OCI-LY1 (cell line): ENCODE results near the gene INPP5A.

Experiments
- EZH2 ChIP-seq: fragments of 200-600 bp; sonication (generic), shearing (Covaris generic); IDR thresholded peaks from 2 replicates; pipeline ENCODE4 v1.8.0; 2017; ENCODE audit warnings: borderline replicate concordance, mixed run types, mild to moderate bottlenecking, antibody characterized with exemption, low read length, moderate library complexity, mixed read lengths
- TF ChIP-seq, protein P1 (sequence below): fragments of 200-600 bp; sonication (generic), shearing (Covaris generic); IDR thresholded peaks from 2 replicates; pipeline ENCODE4 v1.5.1; 2017; ENCODE audit warnings: mild to moderate bottlenecking, antibody characterized with exemption, low read length, moderate library complexity, mixed read lengths

DNA sequence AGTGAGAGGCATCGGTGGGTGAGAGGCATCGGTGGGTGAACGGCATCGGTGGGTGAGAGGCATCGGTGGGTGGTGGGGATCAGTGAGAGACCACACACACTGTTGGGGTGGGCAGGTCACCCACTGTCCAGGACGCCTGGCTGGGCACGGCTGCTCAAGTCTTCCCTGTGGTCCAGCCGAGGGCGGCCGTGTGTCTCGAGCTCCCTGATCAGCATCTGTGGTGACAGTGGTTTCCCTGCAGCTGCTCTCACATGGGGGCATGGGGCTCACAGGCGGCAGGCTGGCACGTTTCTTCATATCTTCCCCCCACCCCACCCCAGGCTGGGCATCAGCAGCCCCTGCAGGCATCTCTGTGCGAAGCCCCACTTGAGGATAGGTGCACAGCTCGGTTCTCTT, 170.2 kb downstream of the INPP5A start:
- TF ChIP-seq, protein P1, sequence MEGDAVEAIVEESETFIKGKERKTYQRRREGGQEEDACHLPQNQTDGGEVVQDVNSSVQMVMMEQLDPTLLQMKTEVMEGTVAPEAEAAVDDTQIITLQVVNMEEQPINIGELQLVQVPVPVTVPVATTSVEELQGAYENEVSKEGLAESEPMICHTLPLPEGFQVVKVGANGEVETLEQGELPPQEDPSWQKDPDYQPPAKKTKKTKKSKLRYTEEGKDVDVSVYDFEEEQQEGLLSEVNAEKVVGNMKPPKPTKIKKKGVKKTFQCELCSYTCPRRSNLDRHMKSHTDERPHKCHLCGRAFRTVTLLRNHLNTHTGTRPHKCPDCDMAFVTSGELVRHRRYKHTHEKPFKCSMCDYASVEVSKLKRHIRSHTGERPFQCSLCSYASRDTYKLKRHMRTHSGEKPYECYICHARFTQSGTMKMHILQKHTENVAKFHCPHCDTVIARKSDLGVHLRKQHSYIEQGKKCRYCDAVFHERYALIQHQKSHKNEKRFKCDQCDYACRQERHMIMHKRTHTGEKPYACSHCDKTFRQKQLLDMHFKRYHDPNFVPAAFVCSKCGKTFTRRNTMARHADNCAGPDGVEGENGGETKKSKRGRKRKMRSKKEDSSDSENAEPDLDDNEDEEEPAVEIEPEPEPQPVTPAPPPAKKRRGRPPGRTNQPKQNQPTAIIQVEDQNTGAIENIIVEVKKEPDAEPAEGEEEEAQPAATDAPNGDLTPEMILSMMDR, result no peak
- TF ChIP-seq EZH2, result no peak
